Measurements from ENCODE around the gene CCDC148.
"Not testable (repeated sequence)": the region's sequence is repeated elsewhere in the genome, so short reads cannot be mapped to it uniquely, and the experiment has no call there.

GRCh38 chr2:158350751-158351465, 105.6 kb downstream of the CCDC148 start:
- not testable (repeated sequence) for TF ChIP-seq CTCF, POLR2A (IDR thresholded peaks at IDR 0.05)

Data from Peyer's patch (tissue), 4 donors.